HG03039 (cell line): ENCODE data around the gene SCN1A.
"Not testable (repeated sequence)": the region's sequence is repeated elsewhere in the genome, so short reads cannot be mapped to it uniquely, and the experiment has no call there.

Source experiments
- ATAC-seq: cut with Tn5 transposase; IDR thresholded peaks from one replicate; pipeline ENCODE4 v1.9.1; 2021; ENCODE audit warnings: mild to moderate bottlenecking, moderate library complexity; ENCODE audit not compliant: unreplicated experiment

The SCN1A gene

GRCh38 chr2:166135849-166136258 lies 8.0 kb upstream of the SCN1A start:
- no peak for ATAC-seq

DNA sequence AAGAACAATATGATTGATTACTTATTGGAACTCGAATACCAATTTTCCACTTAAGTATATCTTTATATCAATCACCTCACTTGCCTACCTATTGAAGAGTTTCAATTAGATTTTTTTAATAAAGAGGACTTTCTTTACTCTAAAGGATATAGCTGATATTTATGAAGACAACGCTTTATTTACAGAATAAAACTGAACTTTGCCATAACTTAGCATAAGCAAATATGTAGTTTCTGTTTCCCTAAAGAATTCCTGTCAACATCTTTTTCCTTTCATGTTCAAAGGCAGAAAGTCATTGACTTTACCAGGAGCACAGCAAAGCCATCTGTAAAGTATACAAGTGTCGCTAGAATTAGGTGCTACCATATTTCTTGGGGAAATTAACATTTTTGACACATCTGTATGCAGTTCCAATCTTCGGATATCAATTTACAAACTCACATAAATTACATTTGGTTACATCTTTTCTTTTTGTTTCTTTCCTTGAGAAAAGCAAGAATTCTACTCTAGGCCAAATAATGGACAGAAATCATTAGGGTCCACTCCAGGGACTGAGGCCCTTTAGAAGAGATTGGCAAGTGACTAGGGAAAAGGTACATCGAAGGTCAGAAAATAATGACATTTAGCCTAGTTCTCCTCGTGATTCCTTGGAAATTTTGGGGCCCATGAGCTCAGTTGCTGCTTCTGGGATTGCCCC lies 7.5 kb upstream of the SCN1A start:
- no peak for ATAC-seq

- no peak for ATAC-seq
These were observed 6.7 kb upstream of the SCN1A start for GRCh38 chr2:166134252-166135151.

- no peak for ATAC-seq
These were observed 5.8 kb upstream of the SCN1A start for GRCh38 chr2:166133653-166134052.

- no peak for ATAC-seq
These were observed 311 bp upstream of the SCN1A start for GRCh38 chr2:166128156-166128505.

- no peak for ATAC-seq
These were observed 1.7 kb downstream of the SCN1A start for GRCh38 chr2:166126007-166126639.

DNA sequence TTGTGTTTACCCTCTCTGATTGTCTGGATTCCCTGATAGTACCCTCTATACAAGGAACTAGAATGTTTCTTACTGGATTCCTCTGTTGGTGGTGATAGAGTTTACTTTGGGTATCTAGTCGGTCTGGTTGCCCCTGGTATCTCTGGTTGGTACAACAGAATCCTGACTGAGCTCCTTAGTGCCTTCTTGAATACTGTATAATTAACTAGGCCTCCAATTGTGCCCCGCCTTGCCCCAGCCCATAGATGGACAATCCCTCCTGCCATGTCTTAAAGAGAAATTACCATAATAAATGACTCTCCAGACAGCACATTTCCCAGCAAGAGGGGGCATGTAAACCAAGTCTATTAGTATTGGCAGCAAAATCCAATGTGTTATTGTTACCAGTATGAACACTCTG lies 2.3 kb downstream of the SCN1A start:
- ATAC-seq, result no peak

DNA sequence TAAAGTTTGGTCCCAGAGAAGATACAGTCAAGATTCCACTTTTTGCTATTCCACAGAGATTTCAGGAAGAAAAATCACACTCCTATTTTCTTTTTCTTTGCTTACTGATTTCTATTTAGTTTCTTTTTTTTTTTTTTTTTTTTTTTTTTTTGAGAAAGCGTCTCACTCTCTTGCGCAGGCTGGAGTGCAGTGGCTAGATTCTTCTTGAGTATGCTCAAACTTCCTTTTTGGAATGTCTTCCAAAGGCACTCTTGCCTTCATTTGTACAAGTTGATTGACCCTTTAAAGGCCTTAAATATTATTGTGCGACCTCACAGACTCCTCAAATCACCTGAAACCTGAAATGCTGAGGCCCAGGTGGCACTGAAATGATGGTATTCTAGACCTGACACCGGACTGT lies 9.6 kb downstream of the SCN1A start:
- no peak for ATAC-seq

DNA sequence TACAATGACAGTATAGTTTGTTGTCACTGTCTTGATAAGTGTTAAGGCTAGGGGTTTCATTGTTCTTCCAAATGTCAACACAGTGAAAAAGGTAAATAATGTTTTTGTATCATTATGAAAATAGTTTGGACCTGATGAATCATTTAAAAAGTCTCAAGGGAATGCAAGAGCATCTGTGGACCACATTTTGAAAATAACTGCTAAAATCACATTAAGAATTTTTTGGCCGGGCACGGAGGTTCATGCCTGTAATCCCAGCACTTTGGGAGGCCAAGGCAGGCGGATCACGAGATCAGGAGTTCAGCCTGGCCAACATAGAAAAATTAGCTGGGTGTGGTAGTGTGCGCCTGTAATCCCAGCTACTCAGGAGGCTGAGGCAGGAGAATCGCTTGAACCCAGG lies 10.3 kb downstream of the SCN1A start:
- no peak for ATAC-seq

DNA sequence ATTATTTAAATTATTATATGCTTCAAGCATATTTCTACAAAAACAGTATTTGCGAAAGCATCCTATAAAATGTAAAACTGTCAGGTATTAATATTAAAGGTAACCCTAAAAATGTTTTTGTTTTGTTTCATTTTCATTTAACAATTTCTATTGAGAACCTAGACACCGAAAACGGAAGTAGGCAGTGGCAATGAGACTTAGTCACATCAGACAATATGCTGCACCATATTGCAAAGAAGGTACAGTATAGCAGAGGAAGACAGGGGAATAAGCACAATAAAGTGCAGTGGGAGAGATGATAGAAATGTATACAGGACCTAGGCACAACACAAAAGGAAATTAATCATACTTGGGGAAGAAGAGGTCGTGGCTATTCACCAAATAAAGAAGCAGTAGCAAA lies 12.2 kb downstream of the SCN1A start:
- no peak for ATAC-seq

DNA sequence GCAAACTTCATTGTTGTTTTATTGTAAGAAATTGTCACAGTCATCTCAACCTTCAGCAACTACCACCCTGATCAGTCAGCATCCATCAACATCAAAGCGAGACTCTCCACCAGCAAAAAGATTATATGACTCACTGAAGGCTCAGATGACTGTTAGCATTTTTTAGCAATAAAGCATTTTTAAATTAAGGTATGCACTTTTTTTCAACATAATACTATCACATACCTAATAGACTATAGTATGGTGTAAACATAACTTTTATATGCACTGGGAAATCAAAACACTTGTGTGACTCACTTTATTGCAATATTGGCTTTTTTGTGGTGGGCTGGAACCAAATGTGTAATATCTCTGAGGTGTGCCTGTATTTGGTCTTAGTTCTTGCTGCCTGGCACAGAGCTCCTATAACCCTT lies 15.6 kb downstream of the SCN1A start:
- no peak for ATAC-seq

DNA sequence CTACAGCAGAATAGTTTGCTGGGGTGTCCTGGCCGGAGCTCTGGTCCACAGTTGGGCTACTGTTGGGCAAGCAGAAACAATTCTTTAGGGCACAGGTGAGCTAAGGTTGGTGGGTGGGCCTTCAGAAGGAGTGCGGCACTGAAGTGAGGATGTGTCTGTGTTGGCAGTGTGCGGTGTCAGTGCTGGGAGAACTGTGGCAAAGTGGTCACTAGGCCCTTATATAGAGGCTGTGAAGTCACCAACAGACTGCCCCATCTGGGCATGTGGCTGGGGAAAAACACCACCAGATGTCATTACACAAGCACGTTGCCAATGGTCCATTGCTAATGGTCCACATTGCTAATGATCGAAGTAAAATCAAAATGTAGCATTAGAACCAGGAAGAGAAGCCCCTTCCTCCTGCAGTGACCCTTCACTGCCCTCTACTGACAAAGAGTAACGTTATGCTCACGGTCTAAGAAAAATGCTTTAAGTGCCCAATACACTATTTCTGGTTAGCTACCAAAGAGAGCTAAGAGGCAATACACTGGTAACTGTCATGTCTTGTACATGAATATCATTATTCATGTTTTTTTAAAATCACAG lies 21.3 kb downstream of the SCN1A start:
- no peak for ATAC-seq

- no peak for ATAC-seq
These were observed 23.0 kb downstream of the SCN1A start for GRCh38 chr2:166104773-166105172.

- no peak for ATAC-seq
These were observed 23.7 kb downstream of the SCN1A start for GRCh38 chr2:166104084-166104483.

- not testable (repeated sequence) for ATAC-seq
These were observed 24.5 kb downstream of the SCN1A start for GRCh38 chr2:166103277-166103676.

DNA sequence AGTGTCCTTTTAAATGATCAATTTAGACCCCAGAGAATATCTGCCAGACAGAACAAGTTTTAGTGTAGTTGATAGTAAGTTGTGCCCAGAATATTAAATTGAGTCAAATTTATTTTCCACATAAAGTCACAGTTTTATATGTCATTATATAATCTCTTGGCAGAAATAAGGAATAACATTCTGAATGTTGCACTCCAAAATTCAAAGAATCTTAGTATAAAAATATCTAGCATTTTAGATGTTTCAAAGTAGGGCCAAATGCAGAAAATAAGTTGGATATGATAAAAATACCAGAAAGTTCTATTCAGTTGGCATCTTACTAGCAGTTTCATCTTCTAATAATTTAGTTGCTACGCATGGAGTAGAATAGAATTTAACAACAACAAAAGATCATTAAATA lies 33.5 kb downstream of the SCN1A start:
- no peak for ATAC-seq

- ATAC-seq, result no peak
These were observed 34.9 kb downstream of the SCN1A start for GRCh38 chr2:166092889-166093288.

GRCh38 chr2:166091439-166091838 lies 36.4 kb downstream of the SCN1A start:
- ATAC-seq, result no peak

GRCh38 chr2:166090908-166091307 lies 36.9 kb downstream of the SCN1A start:
- no peak for ATAC-seq

DNA sequence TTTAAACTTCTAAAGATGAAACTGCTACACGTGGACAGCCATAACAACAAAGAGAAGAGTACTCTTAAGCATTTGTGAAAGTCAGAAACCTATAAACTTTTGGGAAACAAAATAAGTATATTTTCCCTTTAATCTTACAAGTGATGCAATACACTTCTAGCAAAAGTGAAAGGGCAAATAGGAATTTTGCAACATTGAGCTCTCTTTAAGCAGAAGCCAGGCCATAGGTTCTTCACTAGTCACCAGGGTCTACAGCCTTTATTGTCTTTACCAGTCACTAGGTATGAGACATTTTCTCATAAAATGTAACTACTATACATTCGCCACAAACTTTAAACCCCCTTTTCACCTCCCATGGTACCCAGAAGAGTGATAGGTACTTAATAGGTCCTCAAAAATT lies 37.5 kb downstream of the SCN1A start:
- no peak for ATAC-seq

DNA sequence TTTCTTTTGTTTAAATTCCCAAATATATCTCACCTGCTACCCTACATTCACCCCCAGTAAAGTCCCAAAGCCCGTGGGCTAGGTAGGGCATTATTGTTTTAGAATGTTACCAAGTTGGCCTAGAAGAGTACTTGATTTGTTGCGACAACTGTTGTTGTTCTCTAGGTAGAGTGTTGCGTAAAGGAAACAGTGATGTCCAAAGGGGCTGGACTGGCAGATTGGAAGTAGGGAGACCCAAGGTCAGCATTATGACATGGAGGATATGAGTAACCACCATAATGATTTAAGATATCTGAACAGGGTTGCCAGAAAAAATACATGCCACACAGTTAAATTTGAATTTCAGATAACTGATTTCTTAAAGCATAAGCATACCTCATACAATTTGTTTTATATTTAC lies 39.2 kb downstream of the SCN1A start:
- no peak for ATAC-seq

GRCh38 chr2:166084301-166084700 lies 43.5 kb downstream of the SCN1A start:
- ATAC-seq, result no peak
